Gastrocnemius medialis (tissue), 4 donors: ENCODE results near the gene CD200R1.

ENCODE experiments used
- POLR2A ChIP-seq, 2 donors: fragments of 450-650 bp; IDR thresholded peaks; one replicate each; pipeline ENCODE4 v1.6.1; 2017; ENCODE audit warnings: antibody characterized with exemption in 2 of 2, mild to moderate bottlenecking in 2 of 2, moderate library complexity in 2 of 2
- TF ChIP-seq, protein P1 (sequence below), 5 experiments: fragments of 450-650 bp in 3 of 5; fragments of 200-600 bp in 2 of 5; sonication (generic) in 2 of 5; IDR thresholded peaks in 4 of 5; conservative IDR thresholded peaks in 1 of 5; 1 replicate in 4 of 5; 2 replicates in 1 of 5; pipeline ENCODE4 v1.5.1; 2016 to 2019; ENCODE audit warnings: antibody characterized with exemption in 5 of 5, mild to moderate bottlenecking in 3 of 5, moderate library complexity in 3 of 5

DNA sequence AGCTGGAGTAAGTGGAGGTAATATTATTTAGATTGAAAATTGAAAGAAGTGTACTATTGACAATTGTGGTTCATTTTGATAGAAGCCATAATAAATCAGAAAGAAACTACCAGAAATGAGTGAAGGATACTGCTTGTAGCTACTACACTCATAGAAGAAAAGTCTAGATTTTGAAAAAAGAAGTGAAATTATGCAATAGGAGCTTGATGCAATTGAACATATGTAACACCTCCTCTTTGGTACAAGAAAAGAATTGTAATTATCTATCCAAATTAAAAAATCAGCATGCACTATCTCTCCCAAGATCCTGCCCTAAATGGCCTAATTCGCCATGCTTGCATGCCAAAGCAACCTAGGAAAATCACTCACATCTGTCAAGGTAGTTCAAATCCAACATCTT is 77.1 kb downstream of the CD200R1 start:
- TF ChIP-seq, protein P1, sequence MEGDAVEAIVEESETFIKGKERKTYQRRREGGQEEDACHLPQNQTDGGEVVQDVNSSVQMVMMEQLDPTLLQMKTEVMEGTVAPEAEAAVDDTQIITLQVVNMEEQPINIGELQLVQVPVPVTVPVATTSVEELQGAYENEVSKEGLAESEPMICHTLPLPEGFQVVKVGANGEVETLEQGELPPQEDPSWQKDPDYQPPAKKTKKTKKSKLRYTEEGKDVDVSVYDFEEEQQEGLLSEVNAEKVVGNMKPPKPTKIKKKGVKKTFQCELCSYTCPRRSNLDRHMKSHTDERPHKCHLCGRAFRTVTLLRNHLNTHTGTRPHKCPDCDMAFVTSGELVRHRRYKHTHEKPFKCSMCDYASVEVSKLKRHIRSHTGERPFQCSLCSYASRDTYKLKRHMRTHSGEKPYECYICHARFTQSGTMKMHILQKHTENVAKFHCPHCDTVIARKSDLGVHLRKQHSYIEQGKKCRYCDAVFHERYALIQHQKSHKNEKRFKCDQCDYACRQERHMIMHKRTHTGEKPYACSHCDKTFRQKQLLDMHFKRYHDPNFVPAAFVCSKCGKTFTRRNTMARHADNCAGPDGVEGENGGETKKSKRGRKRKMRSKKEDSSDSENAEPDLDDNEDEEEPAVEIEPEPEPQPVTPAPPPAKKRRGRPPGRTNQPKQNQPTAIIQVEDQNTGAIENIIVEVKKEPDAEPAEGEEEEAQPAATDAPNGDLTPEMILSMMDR (IDR thresholded peaks at IDR 0.05 in 4 of 5, conservative IDR thresholded peaks at IDR 0.05 in 1 of 5), result no peak
- no peak for TF ChIP-seq POLR2A (IDR thresholded peaks at IDR 0.05)
